Panc1 (cell line): ENCODE measurements around the gene RPS18. TPM values are rescaled to one million over a fixed set of nuclear protein-coding genes. Genes with fewer than 3 reads are reported as not detected.
A peak's percentile ranks its signal among the peaks of the same experiment; 100 is the strongest.

Experiments
- ATAC-seq: fragments of 200-7000 bp; cut with Tn5 transposase; 2 replicates; pipeline ENCODE4 v1.9.1; 2020; ENCODE audit warnings: mild to moderate bottlenecking, moderate library complexity
- BruUV-seq: library from RNA; stranded (reverse); fragments of 400-500 nt; replicated peaks from 2 replicates; lab custom pipeline; 2021; lab: Mats Ljungman, UMichigan
- CTCF ChIA-PET: fragments of 300-600 bp; sonication (Branson Sonifier 250); formaldehyde crosslinking; loops from one replicate; lab custom pipeline; 2022; ENCODE audit warnings: antibody characterized with exemption; lab: Charles Lee
- POLR2A ChIA-PET: fragments of 300-600 bp; sonication (Branson Sonifier 250); formaldehyde crosslinking; loops from one replicate; lab custom pipeline; 2022; ENCODE audit warnings: antibody characterized with exemption; lab: Charles Lee
- DNase-seq: peaks from one replicate; pipeline ENCODE4 v3.0.0-alpha.2; 2010; ENCODE audit warnings: low read depth, low spot score
- H3K27ac ChIP-seq: 2 replicates; pipeline ENCODE4 v1.5.1; 2011; ENCODE audit warnings: mild to moderate bottlenecking, low read length, inconsistent platforms
- H3K27me3 ChIP-seq: fragments of 200-500 bp; sonication (Bioruptor generic); 2 replicates; pipeline ENCODE4 v1.6.0; 2014; ENCODE audit warnings: low read length, inconsistent platforms; ENCODE audit not compliant: control insufficient read depth, insufficient read depth
- H3K36me3 ChIP-seq: fragments of 200-500 bp; sonication (Bioruptor generic); 2 replicates; pipeline ENCODE4 v1.5.1; 2014; ENCODE audit warnings: inconsistent platforms, mild to moderate bottlenecking, low read length, moderate library complexity; ENCODE audit not compliant: control insufficient read depth, insufficient read depth
- H3K4me1 ChIP-seq: 2 replicates; pipeline ENCODE4 v1.5.1; 2011; ENCODE audit warnings: inconsistent platforms, mild to moderate bottlenecking, low read length, moderate library complexity; ENCODE audit not compliant: control insufficient read depth, insufficient read depth
- H3K4me3 ChIP-seq, 2 experiments: 2 replicates each; pipeline ENCODE4 v1.5.1; 2011 to 2012; ENCODE audit warnings: low read depth in 2 of 2, low read length in 2 of 2, mild to moderate bottlenecking in 2 of 2, inconsistent platforms in 1 of 2, moderate library complexity in 1 of 2
- H3K9me3 ChIP-seq: fragments of 200-500 bp; sonication (Bioruptor generic); 2 replicates; pipeline ENCODE4 v1.5.1; 2014; ENCODE audit warnings: low read depth, mild to moderate bottlenecking, inconsistent platforms, low read length, moderate library complexity; ENCODE audit not compliant: control insufficient read depth, insufficient read depth
- CTCF ChIP-seq: fragments of 450-650 bp; IDR thresholded peaks from 2 replicates; pipeline ENCODE4 v1.5.1; 2017; ENCODE audit warnings: mild to moderate bottlenecking
- POLR2AphosphoS5 ChIP-seq: IDR thresholded peaks from 2 replicates; pipeline ENCODE4 v1.6.1; 2012; ENCODE audit warnings: mild to moderate bottlenecking, low read depth, low read length, moderate library complexity
- REST ChIP-seq, 2 experiments: IDR thresholded peaks; 2 replicates each; pipeline ENCODE4 v1.6.1; 2011 to 2012; ENCODE audit warnings: low read depth in 2 of 2, control low read depth in 1 of 2, low read length in 1 of 2, mild to moderate bottlenecking in 1 of 2, moderate library complexity in 1 of 2; ENCODE audit not compliant: insufficient read depth in 1 of 2
- SIN3A ChIP-seq: IDR thresholded peaks from 2 replicates; pipeline ENCODE4 v1.6.1; 2012; ENCODE audit warnings: low read depth, mild to moderate bottlenecking, low read length, moderate library complexity, borderline replicate concordance; ENCODE audit not compliant: insufficient read depth
- TCF7L2 ChIP-seq: IDR thresholded peaks from 2 replicates; pipeline ENCODE4 v1.6.1; 2011; ENCODE audit warnings: mild to moderate bottlenecking, low read depth, low read length, inconsistent platforms
- in situ Hi-C: cut with HindIII; loops from 2 replicates; pipeline ENCODE4 v1.10.0; 2016; ENCODE audit warnings: low sequenced_read_pairs, low pct_unique_long_range_greater_than_20kb
- intact Hi-C: fragments of 100-400 bp; cut with micrococcal nuclease; formaldehyde crosslinking; loops from one replicate; pipeline ENCODE4 v1.10.0; 2022; ENCODE audit not compliant: unreplicated experiment
- total RNA-seq: library from RNA; stranded (reverse); gene quantifications from one replicate; pipeline ENCODE4 v1.2.1, GENCODE V29; 2021; ENCODE audit not compliant: unreplicated experiment

Gene RPS18
- total RNA-seq, 1 experiment from 2014 or later = 1,987 TPM

- no peaks in the 10 kb centered on the region for H3K9me3 ChIP-seq
- POLR2A ChIA-PET = interaction anchor here (0.6 kb wide), 1 partner anchor 23 kb away, joined by 3 read pairs; the partner anchor contains the start of gene VPS52
- in situ Hi-C loops = no loop called here
- ATAC-seq = peak; percentile 68
- TF ChIP-seq POLR2AphosphoS5 (0 out of 2 replicates have a peak, but pooled peaks have one; percentile 36), TCF7L2 (no peak), CTCF (peak; percentile 95), SIN3A (0 out of 2 replicates have a peak, but pooled peaks have one; percentile 77), REST (IDR thresholded peaks at IDR 0.05; ENCODE audit: insufficient read depth in 1 of 2, low read depth in 2 of 2, low read length in 1 of 2) (no peak)
- H3K27me3 ChIP-seq = no peaks in the 10 kb centered on the region
- DNase-seq = peak; percentile 83
- H3K36me3 ChIP-seq = peaks cover 4% of the 10 kb centered on the region; the same call in 1 of the 2 replicates
- intact Hi-C loops = loop anchor here (2.0 to 10.0 kb wide), 2 partner anchors 129 to 233 kb away; no protein-coding TSS in a partner anchor
- CTCF ChIA-PET = interaction anchor here (0.5 to 1.9 kb wide), 15 partner anchors 12 to 754 kb away, joined by 3 to 9 read pairs (median 5); no protein-coding TSS in a partner anchor
- no TSS peak for BruUV-seq
- peaks cover 14% of the 10 kb centered on the region for H3K4me1 ChIP-seq
- H3K4me3 ChIP-seq = peak overlapping the region; percentile 67 to 82
- H3K27ac ChIP-seq = peak overlapping the region; percentile 90
Observed at GRCh38 chr6:33247977-33248642, 23.8 kb upstream of the RPS18 start.

- POLR2A ChIA-PET = interaction anchor here (0.6 kb wide), 1 partner anchor 23 kb away, joined by 3 read pairs; the partner anchor contains the start of gene VPS52
- intact Hi-C loops (loop anchor here (2.0 to 10.0 kb wide), 2 partner anchors 130 to 234 kb away; no protein-coding TSS in a partner anchor), in situ Hi-C loops (no loop called here)
- no peaks in the 10 kb centered on the region for H3K9me3 ChIP-seq
- ATAC-seq (peak; percentile 39), DNase-seq (no peak)
- BruUV-seq = no TSS peak
- H3K27ac ChIP-seq = peak overlapping the region; percentile 90
- peaks cover 14% of the 10 kb centered on the region for H3K4me1 ChIP-seq
- TF ChIP-seq TCF7L2 (no peak), CTCF (peak; percentile 73)
- H3K27me3 ChIP-seq = no peaks in the 10 kb centered on the region
- peaks cover 4% of the 10 kb centered on the region; the same call in 1 of the 2 replicates for H3K36me3 ChIP-seq
- CTCF ChIA-PET = interaction anchor here (0.8 to 1.9 kb wide), 6 partner anchors 12 to 264 kb away, joined by 3 to 9 read pairs (median 4); no protein-coding TSS in a partner anchor
- H3K4me3 ChIP-seq = peak overlapping the region; percentile 67 to 82
Observed at GRCh38 chr6:33248643-33248931, 23.3 kb upstream of the RPS18 start.
